SK-N-SH (cell line): ENCODE data around the gene WDR48. TPM values are rescaled to one million over a fixed set of nuclear protein-coding genes. Genes with fewer than 3 reads are reported as not detected.

Experiments
- CTCF ChIA-PET: fragments of 300-600, 350-600 bp; formaldehyde crosslinking; extraction: SDS; loops from one replicate; lab custom pipeline; 2021; lab: Yijun Ruan, JAX
- POLR2A ChIA-PET: fragments of 350-600 bp; sonication (Branson Sonifier 250); formaldehyde crosslinking; extraction: SDS; loops from one replicate; lab custom pipeline; 2020; ENCODE audit warnings: antibody characterized with exemption, inconsistent platforms; lab: Yijun Ruan, JAX
- DNase-seq: peaks from one replicate; pipeline ENCODE4 v3.0.0; 2012
- H2AFZ ChIP-seq: fragments of 200-600 bp; sonication (generic); 2 replicates; pipeline ENCODE4 v1.8.1; 2016; ENCODE audit warnings: antibody characterized with exemption, mild to moderate bottlenecking, low read depth
- H3F3A ChIP-seq: fragments of 200-600 bp; sonication (generic); replicated peaks from 2 replicates; pipeline ENCODE3; 2016; ENCODE audit warnings: antibody characterized with exemption, mild to moderate bottlenecking; ENCODE audit not compliant: insufficient read depth
- H3K27ac ChIP-seq, 2 experiments: fragments of 200-500 bp in 1 of 2; fragments of 200-600 bp in 1 of 2; sonication (Bioruptor generic) in 1 of 2; sonication (generic), shearing (Covaris generic) in 1 of 2; 2 replicates each; pipeline versions ENCODE4 v1.5.1 to v1.6.1; 2014 to 2016; ENCODE audit warnings: low read depth in 2 of 2, inconsistent platforms in 1 of 2, low read length in 1 of 2, mild to moderate bottlenecking in 1 of 2, mixed read lengths in 1 of 2
- H3K27me3 ChIP-seq: fragments of 200-600 bp; sonication (generic), shearing (Covaris generic); 2 replicates; pipeline ENCODE4 v1.6.1; 2016; ENCODE audit warnings: mixed run types; ENCODE audit not compliant: insufficient read depth
- H3K36me3 ChIP-seq, 2 experiments: fragments of 200-500 bp in 1 of 2; fragments of 200-600 bp in 1 of 2; sonication (Bioruptor generic) in 1 of 2; sonication (generic) in 1 of 2; replicated peaks in 1 of 2; 2 replicates each; pipeline versions ENCODE3 to v1.5.1; 2014 to 2016; ENCODE audit warnings: low read length in 1 of 2, mild to moderate bottlenecking in 1 of 2; ENCODE audit not compliant: insufficient read depth in 2 of 2, control insufficient read depth in 1 of 2
- H3K4me1 ChIP-seq, 2 experiments: fragments of 200-500 bp in 1 of 2; fragments of 200-600 bp in 1 of 2; sonication (Bioruptor generic) in 1 of 2; sonication (generic), shearing (Covaris generic) in 1 of 2; 2 replicates each; pipeline versions ENCODE4 v1.5.1 to v1.6.1; 2014 to 2016; ENCODE audit warnings: low read depth in 1 of 2, low read length in 1 of 2, mixed run types in 1 of 2; ENCODE audit not compliant: insufficient read depth in 2 of 2, control insufficient read depth in 1 of 2
- H3K4me2 ChIP-seq: fragments of 200-600 bp; sonication (generic), shearing (Covaris generic); 2 replicates; pipeline ENCODE4 v1.6.1; 2017; ENCODE audit warnings: mixed run types
- H3K4me3 ChIP-seq, 2 experiments: fragments of 200-500 bp in 1 of 2; fragments of 200-600 bp in 1 of 2; sonication (Bioruptor generic) in 1 of 2; sonication (generic), shearing (Covaris generic) in 1 of 2; 2 replicates each; pipeline versions ENCODE4 v1.5.1 to v1.8.1; 2014 to 2016; ENCODE audit warnings: low read depth in 2 of 2, inconsistent platforms in 1 of 2, low read length in 1 of 2, mild to moderate bottlenecking in 1 of 2, mixed read lengths in 1 of 2, moderate library complexity in 1 of 2
- H3K79me2 ChIP-seq: fragments of 200-600 bp; sonication (generic); 2 replicates; pipeline ENCODE4 v1.8.1; 2017; ENCODE audit warnings: mild to moderate bottlenecking; ENCODE audit not compliant: insufficient read depth
- H3K9ac ChIP-seq: fragments of 200-600 bp; sonication (generic); 2 replicates; pipeline ENCODE4 v1.6.1; 2017; ENCODE audit warnings: mixed run types
- H3K9me2 ChIP-seq: fragments of 200-600 bp; sonication (generic); 2 replicates; pipeline ENCODE4 v1.6.1; 2017; ENCODE audit warnings: mixed run types
- H3K9me3 ChIP-seq: fragments of 200-600 bp; sonication (generic); 2 replicates; pipeline ENCODE4 v1.6.1; 2017; ENCODE audit warnings: mixed run types, mild to moderate bottlenecking, moderate library complexity
- H4K20me1 ChIP-seq: fragments of 200-600 bp; sonication (generic); 2 replicates; pipeline ENCODE4 v1.6.1; 2017; ENCODE audit warnings: mild to moderate bottlenecking, mixed run types; ENCODE audit not compliant: insufficient read depth
- CHD2 ChIP-seq: fragments of 150-350 bp; IDR thresholded peaks from 2 replicates; pipeline ENCODE4 v1.6.1; 2018; ENCODE audit warnings: low read length; ENCODE audit not compliant: partially characterized antibody
- CTCF ChIP-seq: fragments of 200-600 bp; sonication (generic); IDR thresholded peaks from 2 replicates; pipeline ENCODE4 v1.6.1; 2017; ENCODE audit warnings: antibody characterized with exemption, mild to moderate bottlenecking, moderate library complexity
- ELF1 ChIP-seq: IDR thresholded peaks from 2 replicates; pipeline ENCODE4 v1.4.0; 2012
- EP300 ChIP-seq, 2 experiments: IDR thresholded peaks; 2 replicates each; pipeline versions ENCODE4 v1.4.0 to v1.6.1; 2012; ENCODE audit warnings: borderline replicate concordance in 1 of 2, low read depth in 1 of 2, low read length in 1 of 2
- FOSL2 ChIP-seq: IDR thresholded peaks from 2 replicates; pipeline ENCODE4 v1.4.0; 2012; ENCODE audit warnings: low read depth, mild to moderate bottlenecking, moderate library complexity, borderline replicate concordance
- FOXJ3 ChIP-seq: sonication (generic); formaldehyde crosslinking; IDR thresholded peaks from 2 replicates; pipeline ENCODE4 v1.5.1; 2020; ENCODE audit warnings: mild to moderate bottlenecking, missing genetic modification reagents
- FOXM1 ChIP-seq: IDR thresholded peaks from 2 replicates; pipeline ENCODE4 v1.4.0; 2012; ENCODE audit warnings: low read depth, mild to moderate bottlenecking
- IRF3 ChIP-seq: fragments of 150-350 bp; IDR thresholded peaks from 2 replicates; pipeline ENCODE4 v1.6.1; 2016; ENCODE audit warnings: mild to moderate bottlenecking, low read depth, low read length
- NRF1 ChIP-seq: IDR thresholded peaks from 2 replicates; pipeline ENCODE4 v1.6.1; 2012; ENCODE audit warnings: low read depth, mild to moderate bottlenecking, low read length
- PBX3 ChIP-seq: IDR thresholded peaks from 2 replicates; pipeline ENCODE4; 2012
- REST ChIP-seq: IDR thresholded peaks from 2 replicates; pipeline ENCODE4 v1.6.1; 2012; ENCODE audit warnings: mild to moderate bottlenecking, low read depth, low read length, moderate library complexity
- RFX5 ChIP-seq: IDR thresholded peaks from 2 replicates; pipeline ENCODE4 v1.6.1; 2012; ENCODE audit warnings: mild to moderate bottlenecking, improper control_type of control experiment, low read length
- RXRA ChIP-seq: IDR thresholded peaks from 2 replicates; pipeline ENCODE4 v1.4.0; 2012; ENCODE audit warnings: low read depth, mild to moderate bottlenecking, borderline replicate concordance
- SIN3A ChIP-seq: IDR thresholded peaks from 2 replicates; pipeline ENCODE4 v1.6.1; 2012; ENCODE audit warnings: low read depth, mild to moderate bottlenecking, low read length, moderate library complexity, borderline replicate concordance
- TAF1 ChIP-seq: IDR thresholded peaks from 2 replicates; pipeline ENCODE4 v1.6.1; 2012; ENCODE audit warnings: low read depth, mild to moderate bottlenecking, low read length, moderate library complexity, borderline replicate concordance
- TEAD4 ChIP-seq: IDR thresholded peaks from 2 replicates; pipeline ENCODE4 v1.4.0; 2012; ENCODE audit warnings: mild to moderate bottlenecking, borderline replicate concordance; ENCODE audit not compliant: insufficient read depth
- USF1 ChIP-seq: IDR thresholded peaks from 2 replicates; pipeline ENCODE4 v1.4.0; 2012; ENCODE audit warnings: low read depth, borderline replicate concordance
- USF2 ChIP-seq: fragments of 150-350 bp; IDR thresholded peaks from 2 replicates; pipeline ENCODE4 v1.6.1; 2017; ENCODE audit warnings: antibody characterized with exemption, low read length, low read depth, borderline replicate concordance
- ZBTB33 ChIP-seq: IDR thresholded peaks from 2 replicates; pipeline ENCODE4 v1.4.0; 2012; ENCODE audit warnings: low read depth, borderline replicate concordance
- WGBS: methylation state at CpG from one replicate; pipeline ENCODE4 v1.1.6; 2017; ENCODE audit warnings: low lambda C conversion rate; 5-methylcytosine and 5-hydroxymethylcytosine counted together
- polyA plus RNA-seq, 3 experiments: library from polyadenylated mRNA; depleted of rRNA; stranded (reverse); fragments of >200 nt; gene quantifications; 2 replicates each; pipeline ENCODE4 v1.2.3, GENCODE V29; 2012

Gene WDR48
- polyA plus RNA-seq, 1 of the 3 experiments (the other 2 are of a cell fraction) = 12.1 TPM

GRCh38 chr3:39143051-39143885, 91.5 kb downstream of the WDR48 start:
- H4K20me1 ChIP-seq = peaks cover 27% of the 10 kb centered on the region
- no peak overlapping the region for H3K4me3 ChIP-seq
- DNase-seq = no peak
- peaks cover 72% of the 10 kb centered on the region for H3K79me2 ChIP-seq
- no peak overlapping the region for H2AFZ ChIP-seq
- ChIA-PET CTCF (interaction anchor here (1.4 to 3.2 kb wide), 3 partner anchors 17 to 149 kb away, joined by 5 to 18 read pairs (median 7); no protein-coding TSS in a partner anchor), POLR2A (no interaction called here)
- H3K9ac ChIP-seq = no peak overlapping the region
- WGBS = 83% methylated on average over 14 of the region's 14 CpGs
- no peaks in the 10 kb centered on the region for H3K27me3 ChIP-seq
- H3F3A ChIP-seq = peaks cover 25% of the 10 kb centered on the region
- no peak overlapping the region for H3K27ac ChIP-seq
- H3K9me3 ChIP-seq = no peaks in the 10 kb centered on the region
- peaks cover 26 to 77% of the 10 kb centered on the region in 2 experiments for H3K4me1 ChIP-seq
- no peaks in the 10 kb centered on the region for H3K9me2 ChIP-seq
- H3K4me2 ChIP-seq = no peak overlapping the region
- peaks cover 40 to 48% of the 10 kb centered on the region in 2 experiments for H3K36me3 ChIP-seq
- TF ChIP-seq REST = no peak
- TF ChIP-seq FOXM1 = no peak
- no peak for TF ChIP-seq PBX3
- no peak for TF ChIP-seq TEAD4
- no peak for TF ChIP-seq RXRA
- no peak for TF ChIP-seq FOXJ3 (CRISPR knock-in tag)
- no peak for TF ChIP-seq USF2
- TF ChIP-seq NRF1 = no peak
- no peak for TF ChIP-seq SIN3A
- no peak for TF ChIP-seq IRF3
- TF ChIP-seq USF1 = no peak
- no peak for TF ChIP-seq CTCF
- no peak for TF ChIP-seq FOSL2
- TF ChIP-seq CHD2 = no peak
- TF ChIP-seq EP300 (IDR thresholded peaks at IDR 0.05; ENCODE audit: borderline replicate concordance in 1 of 2, low read depth in 1 of 2, low read length in 1 of 2) = no peak
- TF ChIP-seq ZBTB33 = no peak
- no peak for TF ChIP-seq TAF1
- no peak for TF ChIP-seq RFX5
- no peak for TF ChIP-seq ELF1
